Smooth muscle cell (in vitro differentiated cells): ENCODE data around the gene MITF. TPM values are rescaled to one million over a fixed set of nuclear protein-coding genes. Genes with fewer than 3 reads are reported as not detected.

Source experiments
- DNase-seq: peaks from one replicate; lab custom pipeline; 2025; ENCODE audit not compliant: unreplicated experiment; lab: John Stamatoyannopoulos, UW
- H2AFZ ChIP-seq: fragments of 200-600 bp; sonication (generic); 2 replicates; pipeline ENCODE4 v1.6.0; 2016; ENCODE audit warnings: antibody characterized with exemption, low read depth, mild to moderate bottlenecking
- H3F3A ChIP-seq: fragments of 200-600 bp; sonication (generic); 2 replicates; pipeline ENCODE4 v1.6.0; 2017; ENCODE audit warnings: antibody characterized with exemption, low read depth
- H3K27ac ChIP-seq: fragments of 200-600 bp; sonication (generic); 2 replicates; pipeline ENCODE4 v1.5.1; 2016; ENCODE audit warnings: low read depth, mild to moderate bottlenecking
- H3K27me3 ChIP-seq: fragments of 200-600 bp; sonication (generic); 2 replicates; pipeline ENCODE4 v1.6.1; 2016; ENCODE audit warnings: low read depth, mild to moderate bottlenecking
- H3K36me3 ChIP-seq: fragments of 200-600 bp; sonication (generic); 2 replicates; pipeline ENCODE4 v1.5.1; 2016; ENCODE audit warnings: low read depth
- H3K4me1 ChIP-seq: fragments of 200-600 bp; sonication (generic); 2 replicates; pipeline ENCODE4 v1.5.1; 2016; ENCODE audit warnings: low read depth
- H3K4me2 ChIP-seq: fragments of 200-600 bp; sonication (generic); 2 replicates; pipeline ENCODE4 v1.6.0; 2016; ENCODE audit warnings: mild to moderate bottlenecking
- H3K4me3 ChIP-seq: fragments of 200-600 bp; sonication (generic); 2 replicates; pipeline ENCODE4 v1.5.1; 2016; ENCODE audit warnings: mild to moderate bottlenecking
- H3K79me2 ChIP-seq: fragments of 200-600 bp; sonication (generic); 2 replicates; pipeline ENCODE4 v1.6.0; 2016; ENCODE audit warnings: low read depth, mild to moderate bottlenecking
- H3K9ac ChIP-seq: fragments of 200-600 bp; sonication (generic); 2 replicates; pipeline ENCODE4 v1.6.0; 2016; ENCODE audit warnings: low read depth
- H3K9me3 ChIP-seq: fragments of 200-600 bp; sonication (generic); replicated peaks from 2 replicates; pipeline ENCODE4 v1.5.1; 2016; ENCODE audit warnings: low read depth
- H4K20me1 ChIP-seq: fragments of 200-600 bp; sonication (generic); 2 replicates; pipeline ENCODE4 v1.6.0; 2016; ENCODE audit warnings: low read depth
- CTCF ChIP-seq: fragments of 200-600 bp; sonication (generic); IDR thresholded peaks from 2 replicates; pipeline ENCODE4 v1.5.1; 2017; ENCODE audit warnings: borderline replicate concordance, mild to moderate bottlenecking, antibody characterized with exemption; ENCODE audit not compliant: insufficient read depth, poor library complexity, severe bottlenecking
- WGBS: methylation state at CpG from one replicate; pipeline ENCODE4 v1.1.7; 2016; ENCODE audit warnings: low lambda C conversion rate; 5-methylcytosine and 5-hydroxymethylcytosine counted together
- polyA plus RNA-seq: library from polyadenylated mRNA; unstranded; fragments of >200 nt; fragmentation: Nextera tagmentation; extraction: Ambion mirVana; gene quantifications from 2 replicates; pipeline ENCODE4 v1.2.1, GENCODE V29; 2016
- total RNA-seq: library from RNA; depleted of rRNA; stranded (reverse); fragments of >200 nt; gene quantifications from 2 replicates; pipeline ENCODE4 v1.2.3, GENCODE V29; 2014

Gene MITF
- total and polyA plus RNA-seq, 2 experiments from 2014 or later, result 2.3 to 3.1 TPM

DNA sequence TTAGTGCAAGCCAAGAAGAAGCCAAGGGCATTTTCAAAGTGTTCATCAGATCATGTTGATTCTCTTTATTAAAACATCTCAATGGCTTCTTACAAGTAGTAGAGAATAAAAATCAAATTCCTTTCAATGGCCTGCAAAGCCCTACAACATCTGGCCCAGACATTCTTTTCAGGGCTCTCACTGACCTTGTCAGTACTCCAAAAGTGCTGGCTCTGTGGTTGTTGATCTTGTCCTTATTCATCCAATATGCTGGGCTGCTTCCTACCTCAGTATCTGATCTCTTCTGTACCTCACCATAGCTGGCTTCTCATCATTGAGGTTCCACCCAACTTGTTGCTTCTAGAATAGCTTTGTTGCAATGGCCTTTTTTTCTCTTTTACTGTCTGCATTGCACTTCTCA is 186.2 kb downstream of the MITF start:
- H3K27ac ChIP-seq, result no peak overlapping the region
- no peaks in the 10 kb centered on the region for H3K9me3 ChIP-seq
- H2AFZ ChIP-seq, result no peak overlapping the region
- no peak overlapping the region for H3K4me3 ChIP-seq
- TF ChIP-seq CTCF, result no peak
- no peak overlapping the region for H3K4me2 ChIP-seq
- no peaks in the 10 kb centered on the region for H3K36me3 ChIP-seq
- no peaks in the 10 kb centered on the region for H3K79me2 ChIP-seq
- H3K27me3 ChIP-seq, result peaks cover 3% of the 10 kb centered on the region
- DNase-seq, result no peak
- no peaks in the 10 kb centered on the region for H4K20me1 ChIP-seq
- H3K9ac ChIP-seq, result no peak overlapping the region
- H3F3A ChIP-seq, result no peaks in the 10 kb centered on the region
- H3K4me1 ChIP-seq, result no peaks in the 10 kb centered on the region

DNA sequence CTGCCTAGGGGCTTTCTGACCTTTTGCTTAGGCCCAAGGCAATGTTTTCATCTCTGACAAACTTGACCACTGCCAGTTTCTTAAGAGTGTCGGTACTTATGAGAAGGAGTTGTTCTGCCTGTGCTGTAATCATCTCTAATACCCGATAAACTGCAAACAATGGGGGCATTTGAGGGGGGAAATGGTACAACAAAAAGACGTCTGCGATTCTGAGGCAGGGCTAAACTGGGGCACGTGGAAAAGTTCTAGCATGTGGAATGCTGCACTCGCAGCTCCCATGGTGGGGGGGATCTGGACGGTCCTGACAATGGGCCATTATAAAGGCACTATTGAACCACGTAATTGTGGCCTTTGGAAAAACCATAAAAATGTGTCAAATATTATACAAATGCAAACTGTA is 187.1 kb downstream of the MITF start:
- Histone ChIP-seq H4K20me1 (no peaks in the 10 kb centered on the region), H3K27me3 (peaks cover 3% of the 10 kb centered on the region), H3K4me1 (no peaks in the 10 kb centered on the region), H2AFZ (no peak overlapping the region), H3K27ac (no peak overlapping the region), H3K4me3 (no peak overlapping the region), H3K36me3 (no peaks in the 10 kb centered on the region), H3K9ac (no peak overlapping the region), H3K9me3 (no peaks in the 10 kb centered on the region), H3F3A (no peaks in the 10 kb centered on the region), H3K79me2 (no peaks in the 10 kb centered on the region), H3K4me2 (no peak overlapping the region)
- no peak for TF ChIP-seq CTCF
- no peak for DNase-seq
- whole genome bisulfite sequencing, result 90% methylated on average over 8 of the region's 8 CpGs

DNA sequence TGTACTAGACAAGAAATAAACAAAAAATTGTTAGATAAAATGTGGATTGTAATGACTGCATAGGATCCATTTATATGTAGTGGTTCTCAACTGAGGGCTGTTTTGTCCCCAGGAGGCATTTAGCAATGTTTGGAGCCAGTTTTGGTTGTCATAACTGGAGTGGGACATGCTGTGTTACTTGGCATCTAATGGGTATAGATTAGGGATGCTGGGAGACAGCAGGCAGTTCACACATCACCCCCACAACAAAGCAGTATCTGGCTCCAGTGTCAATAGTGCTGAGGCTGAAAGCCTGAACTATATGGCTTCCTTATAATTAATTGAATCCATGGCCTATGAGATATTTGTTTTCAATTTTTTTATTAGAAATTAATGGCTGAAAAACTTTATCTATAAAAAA is 188.3 kb downstream of the MITF start:
- TF ChIP-seq CTCF, result no peak
- Histone ChIP-seq H4K20me1 (no peaks in the 10 kb centered on the region), H3K4me3 (no peak overlapping the region), H3K4me2 (no peak overlapping the region), H2AFZ (no peak overlapping the region), H3K9ac (no peak overlapping the region), H3K4me1 (no peaks in the 10 kb centered on the region), H3K27ac (no peak overlapping the region), H3K36me3 (no peaks in the 10 kb centered on the region), H3F3A (no peaks in the 10 kb centered on the region), H3K9me3 (no peaks in the 10 kb centered on the region), H3K27me3 (peaks cover 3% of the 10 kb centered on the region), H3K79me2 (no peaks in the 10 kb centered on the region)
- no peak for DNase-seq

DNA sequence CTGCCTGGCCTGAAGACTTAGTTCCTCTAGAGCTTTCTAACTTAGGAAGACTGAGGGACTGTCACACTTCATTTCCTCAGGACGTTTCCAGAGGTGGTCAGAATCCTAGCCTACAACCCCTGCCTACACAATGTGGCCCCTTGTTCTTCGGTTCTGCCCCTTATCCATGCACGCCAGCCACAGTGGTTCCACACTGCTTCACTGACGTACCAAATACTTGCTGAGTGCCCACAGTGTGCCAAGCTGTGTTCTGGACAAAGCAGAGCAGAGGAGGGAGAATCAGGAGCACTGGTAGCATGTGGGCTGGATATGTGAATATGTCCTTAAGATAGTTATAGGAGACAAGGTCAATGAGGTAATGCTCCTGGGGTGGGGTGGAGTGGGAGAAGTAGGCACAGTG is 189.8 kb downstream of the MITF start:
- TF ChIP-seq CTCF, result no peak
- Histone ChIP-seq H3K9ac (no peak overlapping the region), H3K4me1 (no peaks in the 10 kb centered on the region), H3K27ac (no peak overlapping the region), H3K4me3 (no peak overlapping the region), H3K9me3 (no peaks in the 10 kb centered on the region), H3F3A (no peaks in the 10 kb centered on the region), H3K4me2 (no peak overlapping the region), H3K27me3 (peaks cover 3% of the 10 kb centered on the region), H2AFZ (no peak overlapping the region), H3K36me3 (no peaks in the 10 kb centered on the region), H3K79me2 (no peaks in the 10 kb centered on the region), H4K20me1 (no peaks in the 10 kb centered on the region)
- 89% methylated on average over 4 of the region's 4 CpGs for WGBS
- DNase-seq, result no peak
